ENCODE results near the gene CTNNA3. TPM values are rescaled to one million over a fixed set of nuclear protein-coding genes. Genes with fewer than 3 reads are reported as not detected.
A peak's percentile ranks its signal among the peaks of the same experiment; 100 is the strongest.

The CTNNA3 gene
- total RNA-seq, 4 donors from 2014 or later: 0.68 to 75.2 (median 1.4) TPM

- no peaks in the 10 kb centered on the region for H3K27me3 ChIP-seq
- intact Hi-C loops (cut with DNase I; ENCODE audit: low total_unique reads): no loop called here
- in situ Hi-C loops (cut with MboI; ENCODE audit: low pct_ligation_motif_present in 1 of 4, low pct_unique_long_range_greater_than_20kb in 1 of 4, low sequenced_read_pairs in 3 of 4): no loop called here
- H3K4me1 ChIP-seq: no peaks in the 10 kb centered on the region
- no peak overlapping the region for H3K27ac ChIP-seq
- 84 to 90% methylated on average over 2 of the region's 2 CpGs for WGBS, 2 donors (ENCODE audit: low coverage in 1 of 2)
- no peaks in the 10 kb centered on the region for H3K36me3 ChIP-seq
- no peak for DNase-seq
- TF ChIP-seq CTCF (IDR thresholded peaks at IDR 0.05) (peak in 4 of 5 experiments; percentile 22 to 38 (median 24)), POLR2A (IDR thresholded peaks at IDR 0.05) (no peak)
- no peak overlapping the region for H3K4me3 ChIP-seq
- no peaks in the 10 kb centered on the region for H3K9me3 ChIP-seq
Observed at GRCh38 chr10:67306588-67307205, 389.3 kb downstream of the CTNNA3 start.

GRCh38 chr10:67302701-67303100, 393.3 kb downstream of the CTNNA3 start:
- Histone ChIP-seq H3K27ac (no peak overlapping the region), H3K4me1 (no peaks in the 10 kb centered on the region), H3K36me3 (no peaks in the 10 kb centered on the region), H3K4me3 (no peak overlapping the region), H3K27me3 (no peaks in the 10 kb centered on the region), H3K9me3 (no peaks in the 10 kb centered on the region)
- TF ChIP-seq POLR2A (IDR thresholded peaks at IDR 0.05) (no peak), POLR2AphosphoS5 (IDR thresholded peaks at IDR 0.05) (no peak), CTCF (IDR thresholded peaks at IDR 0.05) (no peak), EP300 (IDR thresholded peaks at IDR 0.05; ENCODE audit: low read depth) (no peak)
- WGBS, 2 donors (ENCODE audit: low coverage in 1 of 2): 94 to 97% methylated on average over 3 of the region's 3 CpGs
- no peak for DNase-seq
- in situ Hi-C loops (cut with MboI; ENCODE audit: low pct_ligation_motif_present in 1 of 4, low pct_unique_long_range_greater_than_20kb in 1 of 4, low sequenced_read_pairs in 3 of 4): no loop called here
- intact Hi-C loops (cut with DNase I; ENCODE audit: low total_unique reads): no loop called here

GRCh38 chr10:67299761-67300160, 396.2 kb downstream of the CTNNA3 start:
- no peak overlapping the region for H3K27ac ChIP-seq
- 65 to 71% methylated on average over 1 of the region's 1 CpG for WGBS, 2 donors (ENCODE audit: low coverage in 1 of 2)
- H3K4me1 ChIP-seq: no peaks in the 10 kb centered on the region
- no peak overlapping the region for H3K4me3 ChIP-seq
- no peak for DNase-seq
- no peaks in the 10 kb centered on the region for H3K9me3 ChIP-seq
- TF ChIP-seq CTCF (IDR thresholded peaks at IDR 0.05): no peak
- TF ChIP-seq POLR2AphosphoS5 (IDR thresholded peaks at IDR 0.05): no peak
- TF ChIP-seq EP300 (IDR thresholded peaks at IDR 0.05; ENCODE audit: low read depth): no peak
- no peak for TF ChIP-seq POLR2A (IDR thresholded peaks at IDR 0.05)
- no peaks in the 10 kb centered on the region for H3K36me3 ChIP-seq
- intact Hi-C loops (cut with DNase I; ENCODE audit: low total_unique reads) (no loop called here), in situ Hi-C loops (cut with MboI; ENCODE audit: low pct_ligation_motif_present in 1 of 4, low pct_unique_long_range_greater_than_20kb in 1 of 4, low sequenced_read_pairs in 3 of 4) (no loop called here)
- no peaks in the 10 kb centered on the region for H3K27me3 ChIP-seq

DNA sequence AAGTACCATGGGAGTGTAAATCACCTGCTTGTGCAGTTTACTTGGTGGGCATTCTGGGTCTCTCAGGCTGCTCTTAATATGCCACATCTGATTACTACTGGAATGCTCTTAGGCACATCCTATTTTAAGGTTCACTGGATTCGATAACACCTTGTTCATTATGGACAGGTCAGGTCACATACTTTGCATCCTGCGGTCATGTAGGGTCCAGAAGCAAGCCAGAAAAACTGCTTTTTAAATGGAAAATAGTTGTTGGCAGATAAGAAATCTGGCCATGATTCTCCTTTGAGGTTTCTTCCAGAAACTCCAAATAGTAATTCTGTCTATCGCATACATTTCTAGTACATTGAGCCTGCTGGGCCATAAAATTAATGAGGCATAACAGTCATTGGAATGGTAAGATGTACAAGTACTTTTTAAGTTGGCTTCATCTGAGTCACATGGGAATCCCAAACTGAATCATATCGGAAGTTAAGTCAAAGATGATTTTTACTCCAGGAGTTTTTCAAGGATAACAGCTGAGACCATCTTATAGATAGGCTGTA, 398.3 kb downstream of the CTNNA3 start:
- no peaks in the 10 kb centered on the region for H3K27me3 ChIP-seq
- intact Hi-C loops (cut with DNase I; ENCODE audit: low total_unique reads): no loop called here
- WGBS, 2 donors (ENCODE audit: low coverage in 1 of 2): 81 to 92% methylated on average over 4 of the region's 4 CpGs

More for the DNA sequence above, 398.3 kb downstream of the CTNNA3 start:
- in situ Hi-C loops (cut with MboI; ENCODE audit: low pct_ligation_motif_present in 1 of 4, low pct_unique_long_range_greater_than_20kb in 1 of 4, low sequenced_read_pairs in 3 of 4): no loop called here
- Histone ChIP-seq H3K4me1 (no peaks in the 10 kb centered on the region), H3K27ac (no peak overlapping the region), H3K36me3 (no peaks in the 10 kb centered on the region), H3K9me3 (no peaks in the 10 kb centered on the region), H3K4me3 (no peak overlapping the region)
- TF ChIP-seq CTCF (IDR thresholded peaks at IDR 0.05): no peak
- TF ChIP-seq POLR2A (IDR thresholded peaks at IDR 0.05): no peak
- no peak for TF ChIP-seq EP300 (IDR thresholded peaks at IDR 0.05; ENCODE audit: low read depth)
- TF ChIP-seq POLR2AphosphoS5 (IDR thresholded peaks at IDR 0.05): no peak
- DNase-seq: no peak
